HepG2 (cell line): ENCODE measurements around the gene RAP1A. TPM values are rescaled to one million over a fixed set of nuclear protein-coding genes. Genes with fewer than 3 reads are reported as not detected.

ENCODE experiments used
- CC2D1A ChIP-seq: sonication (generic); formaldehyde crosslinking; IDR thresholded peaks from 2 replicates; pipeline ENCODE4 v1.8.1; 2023; ENCODE audit warnings: mild to moderate bottlenecking, missing genetic modification reagents
- CREBL2 ChIP-seq: sonication (generic); formaldehyde crosslinking; IDR thresholded peaks from 2 replicates; pipeline ENCODE4 v1.8.1; 2023; ENCODE audit warnings: missing genetic modification reagents, mild to moderate bottlenecking, borderline replicate concordance
- DNMT1 ChIP-seq: sonication (generic); formaldehyde crosslinking; IDR thresholded peaks from 2 replicates; pipeline ENCODE4 v1.5.1; 2020; ENCODE audit warnings: mild to moderate bottlenecking, missing genetic modification reagents
- FOXA1 ChIP-seq, 2 experiments: fragments of 450-650 bp in 1 of 2; sonication (generic) in 1 of 2; formaldehyde crosslinking in 1 of 2; IDR thresholded peaks; 2 replicates each; pipeline versions ENCODE4 v1.4.0 to v1.6.1; 2016 to 2020; ENCODE audit warnings: missing genetic modification reagents in 1 of 2
- KAT8 ChIP-seq: IDR thresholded peaks from 2 replicates; pipeline ENCODE4 v1.6.1; 2016; ENCODE audit warnings: missing genetic modification reagents, missing compliant biosample characterization
- MED13 ChIP-seq: sonication (generic); formaldehyde crosslinking; IDR thresholded peaks from 2 replicates; pipeline ENCODE4 v1.5.0; 2020; ENCODE audit warnings: missing genetic modification reagents
- MIER3 ChIP-seq: IDR thresholded peaks from 2 replicates; pipeline ENCODE4 v1.6.1; 2016; ENCODE audit warnings: missing compliant biosample characterization, borderline replicate concordance
- NR2C2 ChIP-seq: sonication (generic); formaldehyde crosslinking; IDR thresholded peaks from 2 replicates; pipeline ENCODE4 v1.4.0; 2020; ENCODE audit warnings: missing genetic modification reagents, mild to moderate bottlenecking, moderate library complexity, borderline replicate concordance
- SALL1 ChIP-seq: sonication (generic); formaldehyde crosslinking; IDR thresholded peaks from 2 replicates; pipeline ENCODE4 v1.8.0; 2022; ENCODE audit warnings: mild to moderate bottlenecking, missing genetic modification reagents
- SMC3 ChIP-seq: IDR thresholded peaks from 2 replicates; pipeline ENCODE4 v1.6.1; 2011; ENCODE audit warnings: low read length, improper control_type of control experiment
- SRSF1 ChIP-seq: fragments of 200-400 bp; formaldehyde crosslinking; optimal IDR thresholded peaks from 2 replicates; pipeline ENCODE3; 2017; ENCODE audit warnings: mild to moderate bottlenecking, low read depth, low read length, moderate library complexity
- SSRP1 ChIP-seq: IDR thresholded peaks from 2 replicates; pipeline ENCODE4 v1.6.1; 2016; ENCODE audit warnings: control low read depth
- TEAD3 ChIP-seq: optimal IDR thresholded peaks from 2 replicates; pipeline ENCODE3; 2016; ENCODE audit warnings: borderline replicate concordance
- XRCC5 ChIP-seq: fragments of 200-400 bp; formaldehyde crosslinking; optimal IDR thresholded peaks from 2 replicates; pipeline ENCODE3; 2017; ENCODE audit warnings: mild to moderate bottlenecking, low read length
- ZFP90 ChIP-seq: sonication (generic); formaldehyde crosslinking; IDR thresholded peaks from 2 replicates; pipeline ENCODE4 v1.8.0; 2022; ENCODE audit warnings: missing genetic modification reagents, mild to moderate bottlenecking, inconsistent platforms, borderline replicate concordance
- ZMYM4 ChIP-seq: sonication (generic); formaldehyde crosslinking; IDR thresholded peaks from 2 replicates; pipeline ENCODE4 v1.8.1; 2023; ENCODE audit warnings: mild to moderate bottlenecking, missing genetic modification reagents
- ZNF136 ChIP-seq: sonication (generic); formaldehyde crosslinking; IDR thresholded peaks from 2 replicates; pipeline ENCODE4 v1.8.1; 2022; ENCODE audit warnings: low read depth, mild to moderate bottlenecking, moderate library complexity, missing genetic modification reagents
- ZNF331 ChIP-seq: sonication (generic); formaldehyde crosslinking; IDR thresholded peaks from 2 replicates; pipeline ENCODE4 v1.4.0; 2020; ENCODE audit warnings: missing genetic modification reagents
- ZNF33B ChIP-seq: sonication (generic); formaldehyde crosslinking; IDR thresholded peaks from 2 replicates; pipeline ENCODE4 v1.5.1; 2020; ENCODE audit warnings: mild to moderate bottlenecking, missing genetic modification reagents
- ZNF414 ChIP-seq: sonication (generic); formaldehyde crosslinking; IDR thresholded peaks from 2 replicates; pipeline ENCODE4 v1.5.0; 2020; ENCODE audit warnings: missing genetic modification reagents
- ZNF501 ChIP-seq: sonication (generic); formaldehyde crosslinking; IDR thresholded peaks from 2 replicates; pipeline ENCODE4 v1.5.1; 2020; ENCODE audit warnings: mild to moderate bottlenecking, moderate library complexity, missing genetic modification reagents
- ZNF510 ChIP-seq: sonication (generic); formaldehyde crosslinking; IDR thresholded peaks from 2 replicates; pipeline ENCODE4 v1.4.0; 2020; ENCODE audit warnings: low read depth, mild to moderate bottlenecking, missing genetic modification reagents
- ZNF543 ChIP-seq: sonication (generic); formaldehyde crosslinking; IDR thresholded peaks from 2 replicates; pipeline ENCODE4 v1.4.0; 2020; ENCODE audit warnings: mild to moderate bottlenecking, missing genetic modification reagents
- ZNF563 ChIP-seq: sonication (generic); formaldehyde crosslinking; IDR thresholded peaks from 2 replicates; pipeline ENCODE4 v1.8.0; 2022; ENCODE audit warnings: mild to moderate bottlenecking, moderate library complexity, missing genetic modification reagents
- ZNF772 ChIP-seq: sonication (generic); formaldehyde crosslinking; IDR thresholded peaks from 2 replicates; pipeline ENCODE4 v1.5.0; 2020; ENCODE audit warnings: mild to moderate bottlenecking, missing genetic modification reagents
- polyA plus RNA-seq, 8 experiments: library from polyadenylated mRNA; depleted of rRNA in 3 of 8; stranded (reverse) in 7 of 8; unstranded in 1 of 8; fragments of >200 nt; fragmentation: Illumina TruSeq in 4 of 8; extraction: Trizol in 4 of 8; gene quantifications; 2 replicates each; pipeline versions ENCODE4 v1.2.1 to v1.2.3, GENCODE V29; 2011 to 2016; ENCODE audit warnings: low read depth in 4 of 8, missing spikeins in 1 of 8, mixed read lengths in 1 of 8; ENCODE audit not compliant: insufficient read depth in 1 of 8
- total RNA-seq, 5 experiments: library from RNA; depleted of rRNA; stranded (reverse); fragments of >200 nt; fragmentation: Illumina TruSeq; extraction: Trizol; gene quantifications; 2 replicates each; pipeline ENCODE4 v1.2.3, GENCODE V29; 2016; ENCODE audit warnings: low read depth in 1 of 5
- TF ChIP-seq, protein P1 (sequence below): IDR thresholded peaks from 2 replicates; pipeline ENCODE4 v1.6.1; 2012; ENCODE audit warnings: inconsistent platforms
- TF ChIP-seq, protein P2 (sequence below): sonication (generic); formaldehyde crosslinking; IDR thresholded peaks from 2 replicates; pipeline ENCODE4 v1.5.1; 2020; ENCODE audit warnings: mild to moderate bottlenecking, moderate library complexity, missing genetic modification reagents
- TF ChIP-seq, protein P3 (sequence below): sonication (generic); formaldehyde crosslinking; IDR thresholded peaks from 2 replicates; pipeline ENCODE4 v1.4.0; 2020; ENCODE audit warnings: missing genetic modification reagents

Gene RAP1A
- total and polyA plus RNA-seq, 2 of the 13 experiments (the other 11 are each of a cell fraction or from before 2014, with no cell fraction given): 19.0 to 20.7 TPM

DNA sequence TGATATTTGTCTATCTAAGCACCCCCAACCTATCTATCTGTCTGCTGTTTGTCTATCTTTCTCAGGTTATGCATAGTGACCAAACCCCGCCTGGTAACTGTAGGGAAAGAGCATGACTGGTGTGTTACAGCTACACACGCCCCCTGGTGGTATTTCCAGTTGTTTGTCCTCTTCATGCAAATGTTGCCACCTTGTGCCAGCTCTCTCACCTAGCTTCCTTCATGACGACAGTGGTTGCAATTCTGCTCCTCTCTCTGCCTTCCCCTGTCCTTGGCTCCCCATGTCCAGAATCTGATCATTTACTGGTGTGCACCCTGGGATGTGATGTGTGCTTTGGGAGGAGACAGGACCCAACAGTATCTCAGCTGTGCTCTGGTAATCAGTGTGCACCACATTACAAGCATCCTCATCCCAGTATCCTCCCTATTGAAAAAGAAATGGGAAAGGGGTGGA lies 127.7 kb downstream of the RAP1A start (continued):
- TF ChIP-seq SRSF1 (no peak), SSRP1 (0 out of 2 replicates have a peak, but pooled peaks have one; percentile 51), TEAD3 (CRISPR knock-in tag) (peak; percentile 35), ZNF33B (CRISPR knock-in tag) (no peak), DNMT1 (CRISPR knock-in tag) (0 out of 2 replicates have a peak, but pooled peaks have one; percentile 33), MIER3 (CRISPR knock-in tag) (peak; percentile 36; the same call in 1 of the 2 replicates), ZNF136 (CRISPR knock-in tag) (no peak), SMC3 (peak; percentile 98), ZNF772 (0 out of 2 replicates have a peak, but pooled peaks have one; percentile 41), MED13 (CRISPR knock-in tag) (no peak), CC2D1A (CRISPR knock-in tag) (no peak), FOXA1 (IDR thresholded peaks at IDR 0.05) (no peak), FOXA1 (CRISPR knock-in tag; IDR thresholded peaks at IDR 0.05) (peak; percentile 63), CREBL2 (no peak), ZNF543 (CRISPR knock-in tag) (no peak), ZNF510 (CRISPR knock-in tag) (no peak), NR2C2 (no peak), ZNF331 (0 out of 2 replicates have a peak, but pooled peaks have one; percentile 30), ZNF563 (CRISPR knock-in tag) (no peak), SALL1 (CRISPR knock-in tag) (peak; percentile 22; the same call in 1 of the 2 replicates), ZFP90 (CRISPR knock-in tag) (no peak), ZNF501 (CRISPR knock-in tag) (0 out of 2 replicates have a peak, but pooled peaks have one; percentile 32), ZMYM4 (CRISPR knock-in tag) (peak; percentile 41; the same call in 1 of the 2 replicates), XRCC5 (peak; percentile 82), ZNF414 (CRISPR knock-in tag) (no peak), KAT8 (CRISPR knock-in tag) (0 out of 2 replicates have a peak, but pooled peaks have one; percentile 24)
- TF ChIP-seq, protein P1, sequence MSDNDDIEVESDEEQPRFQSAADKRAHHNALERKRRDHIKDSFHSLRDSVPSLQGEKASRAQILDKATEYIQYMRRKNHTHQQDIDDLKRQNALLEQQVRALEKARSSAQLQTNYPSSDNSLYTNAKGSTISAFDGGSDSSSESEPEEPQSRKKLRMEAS: 0 out of 2 replicates have a peak, but pooled peaks have one; percentile 26
- TF ChIP-seq, protein P2, sequence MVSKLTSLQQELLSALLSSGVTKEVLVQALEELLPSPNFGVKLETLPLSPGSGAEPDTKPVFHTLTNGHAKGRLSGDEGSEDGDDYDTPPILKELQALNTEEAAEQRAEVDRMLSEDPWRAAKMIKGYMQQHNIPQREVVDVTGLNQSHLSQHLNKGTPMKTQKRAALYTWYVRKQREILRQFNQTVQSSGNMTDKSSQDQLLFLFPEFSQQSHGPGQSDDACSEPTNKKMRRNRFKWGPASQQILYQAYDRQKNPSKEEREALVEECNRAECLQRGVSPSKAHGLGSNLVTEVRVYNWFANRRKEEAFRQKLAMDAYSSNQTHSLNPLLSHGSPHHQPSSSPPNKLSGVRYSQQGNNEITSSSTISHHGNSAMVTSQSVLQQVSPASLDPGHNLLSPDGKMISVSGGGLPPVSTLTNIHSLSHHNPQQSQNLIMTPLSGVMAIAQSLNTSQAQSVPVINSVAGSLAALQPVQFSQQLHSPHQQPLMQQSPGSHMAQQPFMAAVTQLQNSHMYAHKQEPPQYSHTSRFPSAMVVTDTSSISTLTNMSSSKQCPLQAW: 0 out of 2 replicates have a peak, but pooled peaks have one; percentile 13
- TF ChIP-seq, protein P3, sequence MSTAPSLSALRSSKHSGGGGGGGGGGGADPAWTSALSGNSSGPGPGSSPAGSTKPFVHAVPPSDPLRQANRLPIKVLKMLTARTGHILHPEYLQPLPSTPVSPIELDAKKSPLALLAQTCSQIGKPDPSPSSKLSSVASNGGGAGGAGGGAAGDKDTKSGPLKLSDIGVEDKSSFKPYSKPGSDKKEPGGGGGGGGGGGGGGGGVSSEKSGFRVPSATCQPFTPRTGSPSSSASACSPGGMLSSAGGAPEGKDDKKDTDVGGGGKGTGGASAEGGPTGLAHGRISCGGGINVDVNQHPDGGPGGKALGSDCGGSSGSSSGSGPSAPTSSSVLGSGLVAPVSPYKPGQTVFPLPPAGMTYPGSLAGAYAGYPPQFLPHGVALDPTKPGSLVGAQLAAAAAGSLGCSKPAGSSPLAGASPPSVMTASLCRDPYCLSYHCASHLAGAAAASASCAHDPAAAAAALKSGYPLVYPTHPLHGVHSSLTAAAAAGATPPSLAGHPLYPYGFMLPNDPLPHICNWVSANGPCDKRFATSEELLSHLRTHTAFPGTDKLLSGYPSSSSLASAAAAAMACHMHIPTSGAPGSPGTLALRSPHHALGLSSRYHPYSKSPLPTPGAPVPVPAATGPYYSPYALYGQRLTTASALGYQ (CRISPR knock-in tag): no peak
